ENCODE results near the gene LLGL1.
A peak's percentile ranks its signal among the peaks of the same experiment; 100 is the strongest.

The LLGL1 gene

DNA sequence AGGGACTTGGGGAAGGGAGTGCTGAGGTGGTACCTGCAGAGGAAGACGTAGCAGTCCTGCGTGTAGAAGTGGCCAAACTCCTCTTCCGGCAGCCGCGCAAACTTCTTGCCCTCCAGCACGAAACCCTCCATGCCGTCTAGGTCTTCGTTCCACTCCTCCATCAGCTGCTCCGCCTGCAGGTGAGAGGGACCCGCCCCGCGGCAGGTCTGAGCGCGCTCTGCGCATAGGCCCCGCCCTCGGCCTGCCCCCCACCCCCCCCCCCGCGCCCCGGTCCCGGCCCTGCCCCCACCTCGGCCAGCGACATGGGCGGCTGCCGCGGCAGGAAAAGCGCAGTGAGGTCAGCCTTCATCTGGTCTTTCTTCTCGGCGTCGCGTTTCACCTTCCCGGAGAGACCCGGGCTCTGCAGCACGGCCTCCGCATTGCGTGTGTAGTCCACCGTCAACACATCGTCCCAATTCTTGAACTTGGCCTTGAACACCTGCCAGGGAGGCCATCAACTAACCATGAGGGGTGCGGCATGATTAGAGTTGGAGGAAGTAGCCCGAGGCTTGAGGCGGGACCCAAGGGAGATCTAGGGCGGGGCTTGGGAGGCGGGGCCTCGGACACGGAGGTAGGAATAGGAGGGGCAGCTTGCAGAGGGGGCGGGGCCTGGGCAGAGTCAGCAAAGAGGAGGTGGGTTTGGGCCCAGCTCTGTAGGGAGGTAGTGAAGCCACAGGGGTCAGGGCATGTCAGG, 21.6 kb downstream of the LLGL1 start:
- Histone ChIP-seq H3K4me3 (ENCODE audit: low read length, poor library complexity, severe bottlenecking) (no peak overlapping the region), H3K27me3 (ENCODE audit: insufficient read depth, low read length, poor library complexity, severe bottlenecking) (no peaks in the 10 kb centered on the region), H3K9me3 (ENCODE audit: insufficient read depth, low read depth, low read length) (no peaks in the 10 kb centered on the region), H3K4me1 (ENCODE audit: insufficient read depth, low read length, poor library complexity, severe bottlenecking) (no peaks in the 10 kb centered on the region), H3K9me2 (replicated peaks; ENCODE audit: low read depth, low read length) (no peaks in the 10 kb centered on the region), H3K4me2 (ENCODE audit: low read depth, low read length, poor library complexity, severe bottlenecking) (no peak overlapping the region), H3K79me2 (ENCODE audit: insufficient read depth, low read length) (no peaks in the 10 kb centered on the region), H2AFZ (ENCODE audit: low read length) (no peak overlapping the region), H3F3A (ENCODE audit: low read depth) (no peaks in the 10 kb centered on the region), H3K36me3 (ENCODE audit: insufficient read depth, low read length) (peaks cover 55% of the 10 kb centered on the region; the same call in 1 of the 2 replicates), H3K9ac (ENCODE audit: low read depth, low read length, poor library complexity, severe bottlenecking) (no peak overlapping the region), H4K20me1 (ENCODE audit: insufficient read depth, low read length, poor library complexity, severe bottlenecking) (no peaks in the 10 kb centered on the region)
- TF ChIP-seq, protein P1, sequence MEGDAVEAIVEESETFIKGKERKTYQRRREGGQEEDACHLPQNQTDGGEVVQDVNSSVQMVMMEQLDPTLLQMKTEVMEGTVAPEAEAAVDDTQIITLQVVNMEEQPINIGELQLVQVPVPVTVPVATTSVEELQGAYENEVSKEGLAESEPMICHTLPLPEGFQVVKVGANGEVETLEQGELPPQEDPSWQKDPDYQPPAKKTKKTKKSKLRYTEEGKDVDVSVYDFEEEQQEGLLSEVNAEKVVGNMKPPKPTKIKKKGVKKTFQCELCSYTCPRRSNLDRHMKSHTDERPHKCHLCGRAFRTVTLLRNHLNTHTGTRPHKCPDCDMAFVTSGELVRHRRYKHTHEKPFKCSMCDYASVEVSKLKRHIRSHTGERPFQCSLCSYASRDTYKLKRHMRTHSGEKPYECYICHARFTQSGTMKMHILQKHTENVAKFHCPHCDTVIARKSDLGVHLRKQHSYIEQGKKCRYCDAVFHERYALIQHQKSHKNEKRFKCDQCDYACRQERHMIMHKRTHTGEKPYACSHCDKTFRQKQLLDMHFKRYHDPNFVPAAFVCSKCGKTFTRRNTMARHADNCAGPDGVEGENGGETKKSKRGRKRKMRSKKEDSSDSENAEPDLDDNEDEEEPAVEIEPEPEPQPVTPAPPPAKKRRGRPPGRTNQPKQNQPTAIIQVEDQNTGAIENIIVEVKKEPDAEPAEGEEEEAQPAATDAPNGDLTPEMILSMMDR (conservative IDR thresholded peaks at IDR 0.05; ENCODE audit: low read length): no peak
- TF ChIP-seq EZH2phosphoT487 (IDR thresholded peaks at IDR 0.05; ENCODE audit: borderline replicate concordance): no peak

DNA sequence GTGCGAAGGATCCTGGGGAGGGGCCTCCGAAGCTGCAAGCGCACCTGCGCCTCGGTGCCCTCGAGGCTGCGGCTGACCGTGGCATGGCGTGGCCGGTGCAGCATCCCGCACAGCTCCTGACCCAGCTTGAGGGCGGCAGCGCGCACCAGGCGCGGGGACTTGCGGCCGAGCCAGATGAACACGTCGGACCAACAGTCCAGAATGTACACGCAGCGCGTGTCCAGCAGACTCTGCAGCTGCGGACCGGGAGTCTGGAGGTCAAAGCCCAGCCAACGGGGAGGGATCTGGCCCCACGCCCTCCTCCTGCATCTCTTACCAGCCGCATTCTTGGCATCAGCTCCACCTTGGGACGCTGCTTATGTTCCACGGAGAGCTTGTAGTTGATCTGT, 22.2 kb downstream of the LLGL1 start:
- H2AFZ ChIP-seq (ENCODE audit: low read length): no peak overlapping the region
- TF ChIP-seq, protein P1 (conservative IDR thresholded peaks at IDR 0.05; ENCODE audit: low read length): no peak
- TF ChIP-seq EZH2phosphoT487 (IDR thresholded peaks at IDR 0.05; ENCODE audit: borderline replicate concordance): no peak
- no peaks in the 10 kb centered on the region for H3K9me2 ChIP-seq (replicated peaks; ENCODE audit: low read depth, low read length)
- no peaks in the 10 kb centered on the region for H4K20me1 ChIP-seq (ENCODE audit: insufficient read depth, low read length, poor library complexity, severe bottlenecking)
- no peaks in the 10 kb centered on the region for H3K27me3 ChIP-seq (ENCODE audit: insufficient read depth, low read length, poor library complexity, severe bottlenecking)
- H3K4me3 ChIP-seq (ENCODE audit: low read length, poor library complexity, severe bottlenecking): no peak overlapping the region
- no peak overlapping the region for H3K4me2 ChIP-seq (ENCODE audit: low read depth, low read length, poor library complexity, severe bottlenecking)
- H3K36me3 ChIP-seq (ENCODE audit: insufficient read depth, low read length): peaks cover 60% of the 10 kb centered on the region; the same call in 1 of the 2 replicates
- H3F3A ChIP-seq (ENCODE audit: low read depth): no peaks in the 10 kb centered on the region
- H3K4me1 ChIP-seq (ENCODE audit: insufficient read depth, low read length, poor library complexity, severe bottlenecking): no peaks in the 10 kb centered on the region
- no peak overlapping the region for H3K9ac ChIP-seq (ENCODE audit: low read depth, low read length, poor library complexity, severe bottlenecking)
- H3K9me3 ChIP-seq (ENCODE audit: insufficient read depth, low read depth, low read length): no peaks in the 10 kb centered on the region
- no peaks in the 10 kb centered on the region for H3K79me2 ChIP-seq (ENCODE audit: insufficient read depth, low read length)

DNA sequence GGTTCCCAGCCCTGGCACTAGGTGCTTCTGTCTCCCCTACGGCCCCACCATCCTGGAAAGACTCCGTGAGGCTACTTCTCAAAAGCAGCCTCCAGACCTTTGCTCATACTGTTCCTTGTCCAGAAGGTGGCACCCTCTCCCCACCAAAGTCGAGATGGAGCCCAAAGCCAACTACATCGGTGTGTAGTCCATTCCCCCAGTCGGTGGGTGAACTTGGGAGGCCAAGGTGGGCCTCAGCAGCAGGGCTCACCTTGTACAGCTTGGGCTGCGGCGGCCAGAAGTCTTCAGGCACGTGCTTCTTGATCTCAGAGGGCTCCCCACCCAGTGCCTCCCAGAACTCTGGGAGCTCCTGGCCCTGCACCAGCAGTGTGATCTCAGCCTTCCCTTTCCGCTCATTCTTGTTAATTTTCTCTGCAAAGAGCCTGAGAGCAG, 22.9 kb downstream of the LLGL1 start:
- H3K4me3 ChIP-seq (ENCODE audit: low read length, poor library complexity, severe bottlenecking): no peak overlapping the region
- no peaks in the 10 kb centered on the region for H3K79me2 ChIP-seq (ENCODE audit: insufficient read depth, low read length)
- no peak overlapping the region for H3K9ac ChIP-seq (ENCODE audit: low read depth, low read length, poor library complexity, severe bottlenecking)
- no peaks in the 10 kb centered on the region for H3K4me1 ChIP-seq (ENCODE audit: insufficient read depth, low read length, poor library complexity, severe bottlenecking)
- no peak for TF ChIP-seq EZH2phosphoT487 (IDR thresholded peaks at IDR 0.05; ENCODE audit: borderline replicate concordance)
- TF ChIP-seq, protein P1 (conservative IDR thresholded peaks at IDR 0.05; ENCODE audit: low read length): peak; percentile 76
- peaks cover 66% of the 10 kb centered on the region; the same call in 1 of the 2 replicates for H3K36me3 ChIP-seq (ENCODE audit: insufficient read depth, low read length)
- H3K9me3 ChIP-seq (ENCODE audit: insufficient read depth, low read depth, low read length): no peaks in the 10 kb centered on the region
- H3K9me2 ChIP-seq (replicated peaks; ENCODE audit: low read depth, low read length): no peaks in the 10 kb centered on the region
- H4K20me1 ChIP-seq (ENCODE audit: insufficient read depth, low read length, poor library complexity, severe bottlenecking): no peaks in the 10 kb centered on the region
- H3K27me3 ChIP-seq (ENCODE audit: insufficient read depth, low read length, poor library complexity, severe bottlenecking): no peaks in the 10 kb centered on the region
- no peak overlapping the region for H3K4me2 ChIP-seq (ENCODE audit: low read depth, low read length, poor library complexity, severe bottlenecking)
- no peak overlapping the region for H2AFZ ChIP-seq (ENCODE audit: low read length)
- no peaks in the 10 kb centered on the region for H3F3A ChIP-seq (ENCODE audit: low read depth)

All from Loucy (cell line).